ENCODE results near the gene ANTXR1.

ANTXR1 gene

GRCh38 chr2:69100220-69100723, 87.3 kb downstream of the ANTXR1 start:
- DNase-seq = no peak

DNA sequence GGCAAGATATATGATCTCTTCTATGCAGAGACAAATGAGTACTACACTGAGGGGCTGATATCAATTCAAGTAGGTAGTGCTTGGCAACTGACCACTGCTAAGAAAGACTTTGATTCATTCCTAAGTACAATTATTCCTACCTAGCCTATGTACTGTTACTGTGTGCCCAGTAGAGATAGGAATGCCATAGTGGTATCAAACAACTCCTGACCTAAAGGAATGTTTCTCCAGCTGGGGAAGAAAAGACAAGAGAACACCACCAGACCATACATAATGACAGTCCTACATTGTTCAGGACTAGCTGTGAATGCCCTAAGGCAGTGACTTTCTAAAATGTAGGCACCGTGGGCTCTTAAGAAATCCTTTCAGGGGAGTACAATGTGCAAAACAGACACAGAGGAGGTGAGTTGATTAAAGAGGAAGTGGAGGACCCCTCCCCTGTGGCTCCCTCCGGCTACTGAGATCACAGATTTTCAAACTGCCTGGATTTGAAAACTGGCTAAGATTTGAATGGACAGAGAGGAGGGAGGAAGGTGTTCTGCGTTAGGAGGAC, 89.1 kb downstream of the ANTXR1 start:
- no peak for DNase-seq

GRCh38 chr2:69103419-69103818, 90.4 kb downstream of the ANTXR1 start:
- no peak for DNase-seq

DNA sequence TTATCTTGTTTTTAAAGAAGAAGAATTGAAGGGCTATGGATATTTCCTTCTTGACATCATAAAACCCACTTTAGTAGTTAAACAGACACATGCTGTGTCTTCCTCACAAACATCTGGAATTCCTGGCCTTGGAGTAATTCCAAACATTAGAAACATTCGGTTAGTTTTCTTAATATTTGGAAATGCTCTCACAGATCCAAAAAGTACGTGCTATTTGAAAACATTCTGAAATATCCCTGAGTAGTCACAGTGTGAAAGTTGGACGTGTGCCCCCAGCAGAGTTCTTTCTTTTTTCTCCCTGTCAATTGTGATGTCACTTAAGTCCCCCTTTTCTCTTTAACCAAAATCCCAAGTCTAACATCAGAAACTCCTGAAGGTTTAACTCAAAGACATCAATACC, 91.3 kb downstream of the ANTXR1 start:
- DNase-seq = no peak

DNA sequence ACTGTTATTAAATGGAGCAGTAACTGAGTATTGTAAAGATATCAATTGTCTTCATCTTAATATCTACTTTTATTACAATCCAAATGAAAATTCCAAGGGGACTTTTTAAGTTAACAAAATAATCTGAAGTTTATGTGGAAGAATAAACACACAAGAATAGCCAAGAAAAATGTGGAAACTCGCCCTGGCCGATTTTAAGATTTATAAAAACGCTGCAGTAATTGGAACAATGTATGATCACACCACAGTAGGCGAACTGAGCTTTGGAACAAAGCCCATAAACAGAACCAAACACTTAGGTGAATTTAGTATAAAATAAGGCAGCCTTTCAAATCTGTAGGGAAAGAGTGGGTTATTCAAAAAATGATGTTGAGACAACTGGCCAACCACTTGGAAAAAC, 96.3 kb downstream of the ANTXR1 start:
- DNase-seq = no peak

DNA sequence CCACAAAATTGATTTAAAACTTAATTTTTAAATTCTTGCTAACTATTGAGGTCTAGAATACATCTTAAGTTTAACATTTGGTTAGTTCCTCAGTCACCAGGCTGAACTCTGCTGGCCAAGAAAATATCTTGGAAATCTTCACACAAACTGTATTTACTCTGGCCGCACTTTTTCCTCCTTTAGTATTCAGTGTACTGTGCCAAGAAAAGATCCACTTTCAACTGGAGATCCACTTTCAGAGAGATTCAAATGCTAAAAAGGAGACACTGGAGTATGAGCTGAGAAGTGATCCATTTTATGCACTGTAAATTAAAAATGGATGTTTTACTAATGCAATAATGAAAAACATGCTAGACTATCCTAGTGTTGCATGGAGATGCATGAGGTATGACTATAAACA, 98.1 kb downstream of the ANTXR1 start:
- DNase-seq = no peak

DNA sequence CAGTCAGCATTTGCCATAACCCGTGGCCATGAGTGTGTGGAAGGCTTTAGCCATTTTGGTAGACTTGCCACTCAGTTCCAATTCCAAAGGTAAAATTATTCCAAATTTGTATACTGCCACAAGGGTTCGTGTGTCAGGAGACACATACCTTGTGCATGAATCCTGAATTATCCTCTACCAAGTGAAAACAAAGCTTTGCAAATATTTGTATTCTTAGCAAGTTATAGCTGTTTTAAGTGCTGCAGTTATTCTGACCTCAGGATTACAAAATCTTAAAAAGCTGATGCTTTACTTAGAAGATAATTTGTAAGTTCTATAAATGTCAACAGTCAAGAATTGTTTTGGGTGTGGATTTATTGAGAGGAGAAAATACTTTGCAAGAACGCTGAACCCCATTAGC, 100.6 kb downstream of the ANTXR1 start:
- no peak for DNase-seq

DNA sequence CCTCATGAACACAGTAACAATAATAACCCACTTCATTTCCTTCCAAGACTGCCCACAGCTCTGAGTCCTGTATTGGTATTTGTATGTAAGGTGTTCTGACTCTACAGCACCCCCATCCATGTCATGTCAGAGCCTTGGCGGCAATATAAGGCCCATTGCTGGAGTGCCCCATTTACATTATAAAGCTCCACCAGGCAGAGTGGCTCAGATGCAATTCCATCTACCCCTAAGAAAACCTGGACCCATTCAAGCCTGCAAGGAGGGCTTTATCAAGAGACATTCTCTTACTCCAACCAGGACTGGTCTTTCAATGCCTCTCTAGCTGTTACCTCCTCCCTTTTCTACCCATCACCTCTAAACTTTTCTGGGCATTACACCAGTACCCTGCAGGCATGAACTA, 101.6 kb downstream of the ANTXR1 start:
- DNase-seq = no peak

DNA sequence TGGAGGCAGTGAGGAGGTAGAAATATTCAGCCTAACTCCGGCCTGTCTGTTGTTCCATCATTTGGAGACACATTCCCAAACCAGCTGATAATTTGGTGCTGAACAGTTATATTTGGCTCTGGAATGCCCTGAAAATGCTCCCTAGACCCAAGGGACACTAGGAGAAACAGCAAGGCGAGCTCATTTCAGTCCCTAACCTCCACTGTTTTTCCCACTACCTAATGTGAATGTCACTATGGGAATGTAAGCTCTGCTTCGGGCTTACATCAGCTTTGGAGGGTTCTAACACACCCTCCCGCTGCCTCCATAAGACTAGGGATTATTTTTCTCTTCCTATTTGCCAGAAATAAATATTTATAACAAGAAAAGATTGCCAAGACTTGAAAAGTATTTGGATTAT, 103.5 kb downstream of the ANTXR1 start:
- DNase-seq = no peak

GRCh38 chr2:69118609-69119008, 105.6 kb downstream of the ANTXR1 start:
- DNase-seq = no peak

GRCh38 chr2:69119104-69119894, 106.3 kb downstream of the ANTXR1 start:
- DNase-seq = no peak

GRCh38 chr2:69122271-69122670, 109.3 kb downstream of the ANTXR1 start:
- no peak for DNase-seq

- no peak for DNase-seq
Measured at GRCh38 chr2:69123182-69123581, 110.2 kb downstream of the ANTXR1 start.

- no peak for DNase-seq
Measured at GRCh38 chr2:69124343-69124742, 111.4 kb downstream of the ANTXR1 start.

GRCh38 chr2:69125816-69126215, 112.8 kb downstream of the ANTXR1 start:
- DNase-seq = no peak

DNA sequence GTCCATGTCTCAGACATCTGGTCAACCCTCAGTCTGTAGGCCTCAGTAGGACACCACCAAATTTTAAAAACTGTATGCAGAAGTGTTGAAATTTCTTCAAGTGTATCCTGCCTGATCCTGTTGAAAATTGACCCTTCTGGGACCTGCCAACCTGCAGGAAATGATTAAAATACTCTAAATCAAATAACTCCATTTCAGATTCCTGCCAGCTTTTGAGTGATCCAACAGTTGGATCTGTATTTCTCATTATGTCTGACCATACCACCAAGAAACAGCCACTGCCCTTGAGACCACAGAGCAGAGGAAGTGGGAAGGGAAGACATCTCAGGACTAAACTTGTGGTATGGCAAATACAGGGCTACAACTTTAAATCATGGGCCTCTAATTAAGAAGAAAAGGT, 113.4 kb downstream of the ANTXR1 start:
- DNase-seq = no peak

GRCh38 chr2:69131452-69131851, 118.5 kb downstream of the ANTXR1 start:
- DNase-seq = no peak

DNA sequence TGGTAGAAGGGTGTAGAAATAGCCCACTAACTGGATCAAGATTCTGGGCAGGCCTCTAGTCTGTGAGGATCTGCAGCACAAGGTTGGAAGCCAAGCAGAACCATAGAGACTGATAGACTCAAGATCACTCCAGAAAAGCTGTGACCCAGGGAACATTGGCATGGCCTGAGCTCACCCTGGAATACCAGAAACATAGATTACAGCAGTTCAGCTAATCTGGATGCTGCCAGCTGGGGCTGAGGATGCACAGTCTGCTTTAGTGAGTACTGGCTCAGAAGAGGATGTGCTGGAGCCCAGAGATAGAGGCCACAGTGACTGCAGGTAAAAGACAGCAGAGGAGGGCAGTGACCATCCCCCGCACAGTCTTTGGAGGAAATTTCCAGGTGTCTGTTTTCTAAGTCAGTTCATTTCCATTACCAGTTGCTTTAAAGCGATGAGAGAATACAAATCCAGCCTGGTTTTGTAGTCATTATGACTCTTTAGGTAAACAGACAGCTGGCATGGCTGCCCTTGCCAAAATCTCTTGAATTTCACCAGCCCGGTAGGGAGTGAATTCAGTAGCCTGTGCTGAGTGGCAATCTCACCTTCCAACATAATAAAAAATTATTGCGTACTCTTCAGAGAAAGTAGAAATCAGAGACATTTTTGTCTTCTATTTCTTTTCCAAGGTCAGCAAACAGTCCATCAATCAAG, 119.2 kb downstream of the ANTXR1 start:
- DNase-seq = no peak

DNA sequence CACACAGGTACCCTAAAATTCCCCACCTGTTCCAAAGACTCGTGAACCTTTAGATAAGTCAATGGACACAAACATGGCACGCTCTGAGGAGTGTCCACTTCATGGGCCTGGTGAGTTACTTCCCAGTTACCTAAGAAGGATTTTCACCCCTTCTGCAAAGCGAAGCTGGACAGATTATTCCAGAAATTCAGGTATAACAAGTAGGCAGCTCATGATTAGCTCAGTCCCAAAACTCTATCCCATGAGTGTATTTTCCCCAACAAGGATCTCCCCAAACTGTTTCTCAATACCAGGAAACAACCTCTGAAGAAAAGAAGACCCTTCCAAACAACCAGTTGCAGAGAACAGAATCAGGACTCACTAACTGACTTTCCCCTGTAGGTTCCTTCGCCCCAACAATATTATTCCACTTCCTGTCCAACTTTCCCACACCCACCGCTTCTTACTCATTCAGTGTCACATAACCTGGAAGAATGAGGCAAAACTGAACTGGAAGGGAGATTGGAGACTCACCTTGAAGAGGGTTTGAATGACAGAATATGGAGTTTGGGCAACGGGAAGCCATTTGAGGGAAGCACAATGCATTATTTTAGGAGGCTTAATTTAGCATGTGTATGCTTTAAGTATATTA, 120.1 kb downstream of the ANTXR1 start:
- DNase-seq = no peak

DNA sequence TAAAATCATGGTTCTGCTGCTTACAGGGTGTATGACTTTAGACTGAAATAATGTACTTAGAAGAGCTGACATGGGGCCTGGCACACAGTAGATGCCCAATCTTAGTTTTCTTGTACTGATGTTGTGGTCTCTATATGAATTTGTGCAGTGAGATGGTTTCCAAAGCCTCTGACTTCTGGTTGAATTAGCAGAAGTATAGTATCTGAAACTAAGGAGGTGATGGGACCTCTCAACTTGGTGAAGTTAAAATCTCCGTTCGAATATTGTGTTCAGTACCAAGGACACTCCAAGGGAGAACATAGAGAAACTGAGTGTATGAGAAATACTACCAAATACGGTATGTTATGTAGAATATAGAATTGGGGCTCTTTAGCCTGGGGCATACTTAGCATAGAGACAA, 120.9 kb downstream of the ANTXR1 start:
- DNase-seq = no peak

GRCh38 chr2:69134306-69134945, 121.4 kb downstream of the ANTXR1 start:
- DNase-seq = no peak

DNA sequence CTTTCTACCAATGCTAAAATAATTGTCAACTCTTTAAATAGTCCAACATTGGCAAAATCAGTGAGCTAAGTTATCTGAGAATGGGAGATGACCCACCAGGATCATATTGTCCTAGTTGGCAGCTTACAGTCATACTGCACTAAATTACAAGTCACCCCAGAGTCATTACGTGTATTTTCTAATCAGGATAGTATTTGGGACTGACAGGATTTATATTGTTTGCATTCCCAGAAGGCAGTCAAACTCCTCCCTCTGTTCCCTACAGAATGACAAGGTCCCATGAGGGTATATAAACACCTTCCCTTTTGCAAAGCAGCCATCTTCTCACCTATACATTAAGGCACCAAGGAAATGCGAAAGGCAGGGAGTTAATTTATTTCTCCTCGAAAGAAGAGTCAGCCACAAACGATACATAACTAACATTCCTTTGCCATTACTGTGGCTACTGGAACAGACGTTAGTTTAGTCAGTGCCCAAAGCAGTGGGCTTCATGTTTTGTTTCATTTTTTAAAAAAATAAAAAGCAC, 125.3 kb downstream of the ANTXR1 start:
- DNase-seq = no peak
